NCI-H446 (cell line): Measurements from ENCODE around the gene LINC00237.

Experiments used
- DNase-seq, 2 experiments: peaks; one replicate each; lab custom pipeline; 2025; lab: John Stamatoyannopoulos, UW

LINC00237 gene

DNA sequence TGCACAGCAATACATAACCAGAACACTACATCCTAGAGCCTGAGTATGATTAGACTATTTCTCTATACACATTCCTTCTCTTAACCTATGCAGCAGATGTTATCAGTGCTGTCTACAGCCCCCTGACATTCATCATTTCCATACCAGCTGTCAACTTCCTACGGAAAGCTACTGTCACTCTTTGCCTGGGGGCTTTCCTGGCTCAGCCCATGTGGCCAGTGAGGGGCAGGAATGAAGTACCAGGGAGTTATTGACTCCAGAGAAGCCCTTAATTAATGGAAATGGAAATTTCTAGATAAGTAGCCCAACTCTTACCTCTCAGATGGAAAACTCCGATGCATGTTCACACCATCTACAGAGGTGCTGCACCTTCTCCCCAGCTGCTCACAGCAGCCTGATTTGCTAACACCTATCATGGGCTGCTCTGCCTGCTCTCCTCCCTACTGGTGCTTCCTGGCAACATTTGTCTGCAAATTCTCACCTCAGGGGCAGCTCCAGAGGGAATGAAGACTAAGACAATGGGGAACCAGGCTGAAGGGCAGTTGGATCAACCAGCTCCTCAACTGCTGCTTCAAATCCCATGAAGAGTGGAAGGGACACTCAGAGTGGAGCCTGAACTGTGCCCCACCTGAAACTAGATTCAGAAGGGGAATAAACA, 59.6 kb downstream of the LINC00237 start:
- DNase-seq = no peak
